GM19395 (cell line): ENCODE measurements around the gene IL4I1.

ENCODE experiments used
- ATAC-seq: cut with Tn5 transposase; IDR thresholded peaks from one replicate; pipeline ENCODE4 v1.9.1; 2021; ENCODE audit warnings: mild to moderate bottlenecking, moderate library complexity; ENCODE audit not compliant: unreplicated experiment

IL4I1 gene

DNA sequence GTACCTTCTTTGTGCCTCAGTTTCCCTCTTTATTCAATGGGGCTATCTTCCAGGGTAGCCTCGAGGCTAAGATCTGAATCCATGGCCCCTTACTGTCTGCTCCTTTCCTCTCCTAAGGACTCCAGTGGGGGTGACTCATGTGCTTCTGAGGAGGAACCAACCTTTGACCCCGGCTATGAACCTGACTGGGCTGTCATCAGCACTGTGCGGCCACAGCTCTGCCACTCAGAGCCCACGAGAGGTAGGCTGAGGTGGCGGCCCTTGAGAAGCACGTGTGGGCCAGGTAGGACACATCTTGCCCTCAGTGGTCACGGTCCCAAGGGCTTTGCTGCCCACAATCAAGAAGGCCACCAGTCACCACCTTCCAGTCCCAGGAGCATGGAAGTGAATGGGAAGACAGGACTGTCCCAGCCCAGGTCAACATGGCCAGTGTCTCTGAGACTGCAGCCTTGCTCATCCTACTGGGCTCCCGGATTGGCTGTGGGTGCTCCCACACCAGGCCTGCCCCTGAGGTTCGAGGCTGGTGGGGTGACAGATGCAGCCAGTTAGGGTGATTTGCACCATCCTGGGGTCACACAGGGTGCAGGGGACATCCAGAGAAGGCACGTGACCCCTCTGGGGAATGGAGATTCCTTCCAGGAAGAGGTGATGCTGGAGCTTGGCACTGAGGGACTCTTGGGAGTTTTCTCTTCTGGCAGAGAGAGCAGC lies 16.4 kb downstream of the IL4I1 start:
- no peak for ATAC-seq

DNA sequence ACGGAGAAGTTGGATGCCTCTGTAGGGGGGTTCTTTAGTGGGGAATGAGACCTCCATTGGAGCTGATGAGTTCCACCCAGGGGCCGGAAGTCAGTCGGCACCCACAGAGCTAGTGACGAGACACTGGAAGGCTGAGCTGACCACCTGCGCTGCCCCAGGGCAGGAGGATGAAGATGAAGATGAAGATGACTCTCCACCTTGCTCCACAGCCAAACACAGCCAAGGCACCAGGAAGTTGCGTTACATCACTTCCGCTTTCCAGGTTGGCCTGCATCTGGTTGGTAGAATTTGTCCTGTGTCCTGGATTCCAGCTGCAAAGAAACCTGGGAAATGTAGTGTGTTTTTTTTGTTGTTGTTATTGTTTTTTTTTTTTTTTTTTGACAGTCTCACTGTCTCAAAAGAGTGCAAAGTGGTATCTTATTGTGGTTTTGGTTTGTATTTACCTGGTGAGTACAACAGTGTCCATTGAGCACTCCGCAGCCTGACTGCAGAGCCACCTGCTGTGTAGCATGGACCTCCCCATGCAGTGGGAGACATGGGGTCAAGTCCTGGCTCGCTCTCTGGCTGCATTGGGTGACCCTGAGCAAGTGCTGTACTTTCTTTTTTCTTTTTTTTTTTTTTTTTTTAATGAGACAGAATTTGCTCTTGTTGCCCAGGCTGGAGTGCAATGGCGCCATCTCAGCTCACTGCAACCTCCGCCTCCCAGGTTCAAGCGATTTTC lies 17.3 kb downstream of the IL4I1 start:
- no peak for ATAC-seq

DNA sequence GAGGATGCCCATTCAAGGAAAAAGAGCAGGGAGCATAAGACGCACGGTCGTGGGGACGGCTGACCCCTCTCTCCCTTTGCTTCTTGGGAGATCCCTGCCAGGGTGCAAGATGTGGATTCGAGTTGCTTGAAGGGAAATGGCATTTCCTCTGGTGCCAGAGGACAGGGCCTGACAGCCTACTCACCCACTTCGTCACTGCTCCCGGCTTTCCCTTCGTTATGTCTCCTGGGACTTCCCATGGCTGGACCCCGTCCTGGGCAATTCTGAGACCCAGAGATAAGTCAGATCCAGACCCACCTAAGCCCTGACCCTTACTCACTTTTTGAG lies 18.0 kb downstream of the IL4I1 start:
- ATAC-seq, result no peak

DNA sequence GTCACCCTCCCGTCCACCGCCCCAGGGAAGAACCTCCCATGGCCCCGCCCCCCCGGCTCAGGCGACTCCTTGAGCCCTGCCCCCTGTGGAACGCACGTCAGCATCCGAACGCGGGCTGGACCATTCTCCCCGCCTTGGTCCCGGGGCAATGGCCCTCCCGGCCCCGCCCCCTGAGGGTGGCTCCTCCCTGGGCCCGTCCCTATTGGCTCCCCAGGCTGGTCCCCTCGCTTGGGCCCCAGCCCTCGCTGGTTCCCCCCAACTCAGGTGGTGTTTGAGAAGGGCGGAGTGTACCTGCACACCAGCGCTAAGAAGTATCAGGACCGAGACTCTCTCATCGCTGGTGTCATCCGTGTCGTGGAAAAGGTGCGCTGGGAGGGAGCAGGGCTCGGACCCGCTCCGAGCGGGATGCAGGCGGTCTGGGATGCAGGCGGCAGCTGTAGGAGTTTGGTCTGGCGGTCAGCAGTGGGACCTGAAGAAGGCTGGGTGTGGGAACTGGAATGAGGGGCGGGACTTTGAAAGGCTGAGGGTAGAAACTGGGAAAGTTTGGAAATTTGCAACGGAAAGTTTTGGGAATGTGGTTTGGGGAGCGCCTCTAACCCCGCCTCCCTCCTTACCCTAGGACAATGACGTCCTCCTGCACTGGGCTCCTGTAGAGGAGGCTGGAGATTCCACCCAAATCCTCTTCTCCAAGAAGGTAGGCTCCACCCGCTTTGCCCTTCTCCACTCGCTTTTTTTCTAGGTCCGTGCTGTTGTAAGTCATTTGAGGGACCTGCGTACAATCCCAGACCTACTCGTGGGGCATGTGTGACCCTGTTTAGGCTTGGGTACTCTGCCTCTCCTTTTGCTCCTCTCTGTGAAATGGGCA lies 18.6 kb downstream of the IL4I1 start:
- ATAC-seq, result peak; percentile 37

DNA sequence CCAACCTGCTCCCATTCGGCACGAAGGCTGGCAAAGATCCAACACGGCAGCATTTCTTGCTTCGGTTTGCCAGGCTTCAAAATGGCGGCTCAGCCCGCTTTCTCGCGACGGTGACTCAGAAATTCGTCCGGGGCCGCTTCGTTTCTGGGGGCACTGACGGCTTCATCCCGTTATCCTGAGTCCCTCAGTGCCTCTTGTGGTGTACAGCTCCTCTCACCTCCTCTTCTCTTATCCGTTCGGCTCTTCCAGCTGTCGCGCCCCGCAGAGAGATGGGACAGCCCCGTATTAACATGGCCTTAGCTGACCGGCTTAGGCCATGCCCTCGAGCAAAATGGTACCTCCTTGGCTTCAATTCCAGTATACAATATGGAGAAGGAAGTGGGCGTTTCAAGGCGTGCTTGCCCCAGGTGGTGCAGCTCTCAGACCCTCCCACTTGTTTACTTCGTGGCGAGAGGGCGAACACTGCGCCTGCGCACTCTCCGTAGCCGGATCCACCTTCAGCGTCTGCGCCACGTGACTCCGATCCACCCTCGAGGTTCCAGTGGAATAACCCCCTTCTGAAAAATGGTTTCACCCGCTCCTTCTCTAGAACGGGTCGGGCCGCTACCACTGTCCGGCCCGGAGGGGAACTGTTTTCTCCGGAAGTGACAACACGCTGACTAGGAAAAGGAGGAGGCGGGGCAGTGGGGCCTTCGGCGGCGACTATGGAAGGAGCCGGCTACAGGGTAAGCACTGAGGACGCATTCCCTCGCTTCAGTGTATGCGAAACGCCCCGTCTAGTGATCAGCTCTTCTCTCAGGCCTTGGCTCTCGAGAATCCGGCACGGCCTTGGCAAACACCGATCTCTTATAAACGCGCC lies 19.4 kb downstream of the IL4I1 start, which contains the start of the genes AKT1S1 and TBC1D17:
Gene AKT1S1, minus strand, starts transcription at position 336 of the 859 bp plus-strand sequence. CDS start 4,060 bp downstream, outside the sequence.
Gene TBC1D17, plus strand, starts transcription at position 683 of the 859 bp plus-strand sequence. Its CDS starts 22 bp downstream, at position 705.
- peak; percentile 67 for ATAC-seq

DNA sequence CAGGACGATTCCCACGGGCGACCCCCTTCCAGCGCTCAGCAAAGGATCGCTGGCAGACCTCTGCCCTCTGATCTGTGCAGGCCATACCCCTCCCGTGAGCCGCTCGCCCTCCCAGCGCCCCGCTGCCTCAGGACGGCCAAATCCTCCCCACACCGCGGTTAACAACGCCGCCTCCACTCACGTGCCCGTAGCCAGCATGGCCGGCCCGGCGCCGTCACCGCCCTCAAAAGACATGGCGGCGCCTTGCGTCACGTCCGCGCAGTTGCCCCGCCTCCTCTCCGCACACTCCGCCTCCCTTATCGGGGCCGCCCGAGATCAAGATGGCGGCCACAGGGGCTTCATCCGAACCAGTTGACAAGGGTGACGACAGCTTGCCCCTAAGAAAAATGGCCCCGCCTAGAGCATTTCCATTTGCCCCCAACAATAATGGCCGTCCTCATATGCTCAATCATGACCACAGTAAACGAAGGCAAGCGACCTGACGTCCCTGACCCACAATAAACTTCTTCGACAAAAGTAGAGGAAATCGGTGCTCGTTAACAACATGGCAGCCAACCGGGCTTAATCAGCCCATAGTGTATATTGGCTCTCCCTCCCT lies 20.2 kb downstream of the IL4I1 start:
- ATAC-seq, result peak; percentile 48

DNA sequence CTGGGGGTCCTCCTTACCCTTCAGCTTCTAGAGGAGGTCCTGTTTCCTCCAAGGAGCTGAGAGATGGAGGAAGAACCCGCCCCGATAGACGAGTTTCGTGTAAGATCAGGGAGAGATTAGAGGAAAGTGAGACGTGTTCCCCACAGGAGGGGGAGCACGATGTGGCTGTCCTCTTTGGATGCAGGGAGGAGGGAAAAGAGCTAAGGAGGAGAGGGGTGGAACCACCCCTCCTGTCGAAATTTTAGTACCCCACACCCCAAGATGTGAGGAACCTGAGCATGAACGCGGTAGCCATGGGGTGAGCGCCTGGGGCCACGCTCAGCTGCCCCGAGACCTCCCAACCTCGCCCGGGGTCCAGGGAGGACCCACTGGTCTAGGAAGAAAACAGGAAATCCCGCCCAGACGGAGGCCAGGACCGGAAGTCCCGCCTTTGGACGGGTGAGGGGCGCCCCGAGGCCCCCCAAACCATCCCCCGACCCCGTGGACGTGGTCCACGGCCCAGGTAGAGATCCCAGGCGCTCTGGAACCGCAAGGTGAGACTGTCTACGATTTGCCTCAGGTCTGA lies 20.7 kb downstream of the IL4I1 start:
- ATAC-seq, result no peak

DNA sequence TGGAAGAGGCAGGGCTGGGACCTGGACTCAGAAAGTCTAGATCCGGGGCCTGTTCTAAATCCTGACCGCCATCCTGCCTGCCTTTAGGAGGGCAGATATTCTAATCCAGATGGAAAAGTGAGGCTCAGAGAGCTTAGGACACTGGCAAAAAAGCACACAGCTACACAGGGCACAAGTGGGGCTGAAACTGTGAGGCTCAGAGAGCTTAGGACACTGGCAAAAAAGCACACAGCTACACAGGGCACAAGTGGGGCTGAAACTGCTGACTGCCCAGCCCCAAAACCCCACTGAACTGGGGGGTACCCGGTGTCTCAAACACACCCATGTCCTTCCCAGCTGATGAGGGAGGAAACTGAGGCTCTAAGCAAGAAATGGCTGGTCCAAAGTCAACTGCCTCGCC lies 21.5 kb downstream of the IL4I1 start:
- no peak for ATAC-seq

DNA sequence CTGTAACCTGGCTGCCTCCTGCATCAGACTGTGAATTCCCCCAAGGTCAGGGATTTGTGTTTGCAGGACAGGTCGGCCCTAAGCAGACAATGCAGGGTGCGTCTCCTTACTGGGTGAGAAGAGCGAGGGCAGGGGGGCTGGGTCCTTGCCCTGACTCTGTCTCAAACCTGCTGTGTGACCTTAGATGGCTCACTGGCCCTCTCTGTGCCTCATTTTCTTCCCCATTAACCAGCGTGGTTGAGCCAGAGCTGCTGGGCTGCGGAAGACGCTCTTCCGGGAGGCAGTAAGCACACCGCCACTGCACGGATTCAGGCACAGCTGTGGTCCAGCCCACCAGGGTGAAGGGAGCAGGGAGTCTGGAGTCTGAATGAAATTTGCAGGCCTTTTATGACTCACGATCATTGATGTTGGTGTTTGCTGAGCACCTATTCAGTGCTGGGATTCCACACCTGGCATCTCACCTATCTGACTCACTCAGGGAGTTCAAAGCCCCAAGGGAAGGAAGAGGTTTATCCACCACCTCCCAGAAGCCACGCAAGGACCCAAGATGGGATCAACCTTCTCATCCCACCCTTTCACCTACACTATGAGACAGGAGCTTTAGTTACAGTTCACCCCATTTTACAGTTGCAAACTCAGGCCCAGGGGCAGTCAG lies 22.1 kb downstream of the IL4I1 start:
- ATAC-seq, result no peak

DNA sequence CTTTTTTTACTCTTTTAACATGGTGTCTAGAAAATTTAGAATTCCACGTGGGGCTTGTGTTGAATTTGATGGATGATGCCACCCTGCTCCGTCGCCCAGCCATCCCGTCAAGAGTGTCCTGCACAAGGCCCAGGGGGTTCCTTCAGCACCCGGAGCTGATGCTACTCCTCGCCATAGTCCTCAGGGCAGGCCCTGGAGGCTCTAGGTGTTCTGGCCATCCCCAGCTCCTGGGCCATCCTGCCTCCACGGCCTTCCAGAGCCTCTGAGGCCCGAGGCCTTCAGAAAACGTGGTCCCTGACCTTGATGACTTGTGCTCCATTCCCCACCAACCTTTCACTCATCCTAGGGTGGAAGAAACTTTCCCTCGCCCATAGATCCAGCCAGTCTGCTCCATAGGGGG lies 22.9 kb downstream of the IL4I1 start:
- no peak for ATAC-seq

DNA sequence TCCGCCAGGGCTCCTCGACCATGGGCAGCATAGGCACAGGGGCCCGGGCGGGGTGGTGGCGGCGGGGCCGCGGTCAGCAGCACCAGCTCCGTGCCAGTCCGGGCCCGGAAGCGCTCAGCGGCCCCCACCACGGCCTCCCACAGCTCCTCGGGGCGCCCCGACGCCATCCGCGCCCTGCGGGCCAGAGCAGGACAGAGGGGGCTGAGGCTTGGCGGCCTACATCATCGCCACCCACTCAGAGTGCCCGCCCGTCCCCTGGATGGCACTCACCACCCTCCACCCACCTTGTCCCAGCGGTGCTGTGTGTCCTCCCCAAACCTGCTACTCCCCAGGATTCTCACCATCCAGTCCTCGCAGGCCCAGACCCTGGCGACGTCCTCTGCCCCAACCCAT lies 23.6 kb downstream of the IL4I1 start:
- no peak for ATAC-seq

DNA sequence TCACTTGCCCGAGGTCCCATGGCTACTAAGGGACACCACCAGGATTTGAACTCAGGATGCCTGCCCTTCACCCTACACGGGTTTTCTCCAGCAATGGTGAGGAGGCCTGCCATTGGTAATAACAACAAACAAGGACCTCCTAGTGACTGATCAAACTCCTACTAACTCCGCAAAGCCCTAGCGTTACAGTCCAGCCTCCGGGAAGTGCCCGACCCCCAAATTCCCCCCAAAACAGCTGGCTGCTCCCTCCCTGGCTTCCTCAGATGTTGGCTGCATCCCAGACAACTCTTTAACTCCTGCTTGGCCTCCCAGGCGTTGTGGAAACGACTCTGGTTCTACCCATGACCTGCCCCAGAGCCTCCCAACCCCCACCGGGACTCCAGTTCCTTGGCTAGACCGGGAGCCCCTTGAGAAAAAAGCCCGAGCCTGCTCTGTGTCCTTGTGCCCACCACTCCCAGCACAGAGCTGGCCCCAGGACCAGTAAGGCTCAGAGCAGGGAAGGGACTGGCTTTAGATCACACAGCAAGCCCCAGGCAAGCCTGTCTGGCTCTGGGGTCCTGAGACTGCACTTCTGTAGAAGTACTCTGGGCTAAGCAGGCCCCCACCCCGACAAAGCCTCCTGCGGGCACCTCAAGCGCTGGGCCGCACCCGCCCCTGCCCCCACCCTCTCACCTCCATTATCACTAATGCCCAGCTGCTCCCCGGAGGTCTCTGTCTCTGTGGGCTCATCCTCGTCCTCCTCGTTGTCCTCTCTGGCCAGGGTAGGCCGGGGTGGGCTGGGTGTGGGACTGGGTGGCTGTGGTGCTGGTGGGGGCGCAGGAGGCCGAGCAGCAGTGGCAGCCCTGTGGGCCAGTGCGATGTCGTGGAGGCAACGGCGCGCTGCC lies 24.2 kb downstream of the IL4I1 start:
- ATAC-seq, result no peak

DNA sequence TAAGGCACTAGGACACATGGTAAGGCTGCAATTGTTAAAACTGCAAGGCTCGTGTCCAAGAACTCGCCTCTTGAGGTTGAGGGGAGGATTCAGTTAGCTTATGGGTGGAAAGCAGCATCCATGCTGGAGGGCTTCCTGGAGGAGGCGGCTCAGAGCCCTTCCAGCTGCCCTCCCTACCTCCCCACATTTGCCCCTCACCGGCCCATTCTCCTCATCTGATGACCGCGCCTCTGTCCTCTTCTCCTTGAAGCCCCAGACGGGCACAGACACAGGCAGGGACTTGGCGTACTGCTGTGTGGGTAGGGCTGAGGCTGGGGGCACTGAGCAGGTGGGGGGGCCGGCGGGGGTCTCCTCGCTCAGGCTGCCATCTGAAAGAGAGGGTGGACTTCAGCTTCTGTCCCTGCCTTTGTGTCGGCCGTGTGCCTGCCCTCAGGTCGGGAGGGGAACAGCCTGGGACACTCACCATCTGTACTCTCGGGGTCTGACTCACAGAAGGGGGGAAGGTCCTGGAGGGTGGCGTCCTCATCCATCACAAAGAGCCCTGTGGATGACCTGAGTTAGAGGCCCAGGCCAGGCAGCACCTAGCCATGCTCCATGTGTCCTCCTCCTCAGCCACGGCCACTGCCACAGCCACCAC lies 25.2 kb downstream of the IL4I1 start:
- ATAC-seq, result no peak

DNA sequence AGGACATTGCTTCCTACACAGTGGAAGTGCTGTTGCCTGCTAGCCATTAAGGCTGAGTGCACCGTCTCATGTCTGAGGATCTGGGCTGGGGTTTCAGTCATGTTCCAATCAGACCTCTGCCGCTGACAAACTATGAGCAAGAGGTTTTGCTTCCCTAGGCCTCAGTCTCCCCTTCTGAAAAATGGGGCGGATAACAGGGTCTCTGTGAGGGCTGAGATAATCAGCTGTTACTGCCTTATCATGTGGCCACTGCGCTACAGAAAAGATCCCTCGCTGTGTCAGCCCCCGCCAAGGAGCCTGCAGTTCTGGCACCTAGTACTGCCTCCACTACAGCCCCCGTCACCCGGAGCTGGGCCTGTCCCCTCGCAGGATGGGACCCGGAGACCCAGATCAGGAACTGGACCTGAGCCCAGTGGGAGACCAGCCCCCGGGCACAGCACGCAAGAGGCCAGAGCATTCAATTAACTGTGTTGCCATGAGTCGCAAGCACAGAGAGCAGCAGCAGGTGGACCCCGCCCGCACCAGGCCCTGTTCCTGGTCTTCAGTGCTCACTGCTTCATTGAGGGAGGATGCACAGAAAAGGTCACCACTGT lies 26.3 kb downstream of the IL4I1 start:
- no peak for ATAC-seq

DNA sequence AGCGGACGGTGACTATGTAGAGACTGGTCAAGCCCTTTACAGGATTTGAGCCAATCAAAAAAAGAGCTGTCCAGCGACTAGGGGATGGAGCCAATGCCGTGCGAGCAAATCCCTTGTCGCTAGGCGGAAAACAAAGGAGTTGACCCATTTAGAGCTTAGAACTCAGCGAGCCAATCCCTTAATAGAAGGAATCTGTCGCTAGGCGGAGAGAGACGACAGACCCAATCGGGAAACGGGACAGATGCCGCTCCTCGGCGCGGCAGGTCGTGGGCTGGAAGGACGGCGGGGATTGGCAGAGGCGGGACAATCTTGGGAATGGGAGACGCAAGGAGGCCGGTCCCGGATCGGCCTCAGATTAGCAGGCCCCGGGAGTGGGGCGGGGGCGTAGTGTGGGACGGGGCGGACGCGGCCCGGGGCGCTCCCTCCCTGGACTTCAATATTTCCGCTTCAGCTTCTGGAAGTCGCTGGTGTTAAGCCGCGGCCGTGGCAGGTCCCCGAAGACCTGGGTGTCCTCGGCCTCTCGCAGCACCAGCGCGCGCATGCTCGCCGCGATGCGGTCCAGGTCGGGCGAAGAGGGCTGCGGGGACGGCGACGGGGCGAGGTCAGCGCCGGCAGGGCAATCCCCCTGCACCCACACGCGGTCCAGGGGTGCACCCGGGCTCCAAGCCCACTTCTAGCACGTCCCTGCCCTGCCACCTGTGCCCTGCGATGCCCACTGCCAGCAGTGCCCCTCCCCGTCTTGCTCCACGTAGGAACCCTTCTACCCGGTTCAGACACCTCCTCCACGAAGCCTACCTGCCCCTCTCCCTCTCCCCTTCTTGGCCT lies 27.0 kb downstream of the IL4I1 start:
- ATAC-seq, result peak; percentile 79

DNA sequence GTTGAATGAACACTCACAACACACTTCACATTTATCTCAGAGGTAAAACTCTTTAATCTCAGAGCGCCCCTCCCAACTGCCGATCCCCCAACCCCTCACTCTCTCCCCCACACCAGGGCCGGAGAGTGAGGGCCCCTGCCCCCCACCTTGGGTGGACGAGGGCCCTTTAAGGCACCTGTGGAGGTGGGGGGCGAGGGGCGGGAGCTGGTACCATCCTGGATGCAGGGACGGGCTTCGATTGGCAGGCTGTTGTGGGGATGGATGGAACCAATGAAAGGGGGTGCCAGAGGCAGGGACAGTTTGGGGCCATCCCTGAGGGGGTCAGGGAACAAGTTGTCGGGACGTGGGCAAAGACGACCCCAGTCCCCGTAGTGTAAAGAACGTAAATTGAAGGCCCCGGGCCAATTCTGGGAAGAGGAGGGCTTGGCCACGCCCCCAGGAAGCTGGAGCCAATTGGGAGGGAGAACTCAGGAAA lies 27.6 kb downstream of the IL4I1 start:
- peak; percentile 8 for ATAC-seq
